ENCODE data around the gene CD38. TPM values are rescaled to one million over a fixed set of nuclear protein-coding genes. Genes with fewer than 3 reads are reported as not detected.

CD38 gene
- total RNA-seq, 1 donor from 2014 or later: 0.08 TPM

- peaks cover 47% of the 10 kb centered on the region for H3K27me3 Mint-ChIP-seq (ENCODE audit: unreplicated experiment)
- no peaks in the 10 kb centered on the region for H3K4me1 Mint-ChIP-seq (ENCODE audit: unreplicated experiment)
- no peak for TF ChIP-seq CTCF (IDR thresholded peaks at IDR 0.05)
- no peak overlapping the region for H3K4me3 Mint-ChIP-seq (ENCODE audit: unreplicated experiment)
- no peak overlapping the region for H3K27ac Mint-ChIP-seq (ENCODE audit: unreplicated experiment)
- H3K9me3 Mint-ChIP-seq (ENCODE audit: unreplicated experiment): no peaks in the 10 kb centered on the region
- H3K36me3 Mint-ChIP-seq (ENCODE audit: unreplicated experiment): no peaks in the 10 kb centered on the region
- no peak for DNase-seq (ENCODE audit: extremely low spot score, unreplicated experiment)
Measured at GRCh38 chr4:15809058-15809457, 30.9 kb downstream of the CD38 start.

- Mint-ChIP-seq H3K36me3 (ENCODE audit: unreplicated experiment) (no peaks in the 10 kb centered on the region), H3K4me3 (ENCODE audit: unreplicated experiment) (no peak overlapping the region), H3K27me3 (ENCODE audit: unreplicated experiment) (peaks cover 48% of the 10 kb centered on the region), H3K4me1 (ENCODE audit: unreplicated experiment) (no peaks in the 10 kb centered on the region), H3K27ac (ENCODE audit: unreplicated experiment) (no peak overlapping the region), H3K9me3 (ENCODE audit: unreplicated experiment) (no peaks in the 10 kb centered on the region)
- no peak for TF ChIP-seq CTCF (IDR thresholded peaks at IDR 0.05)
- no peak for DNase-seq (ENCODE audit: extremely low spot score, unreplicated experiment)
Measured at GRCh38 chr4:15809466-15809865, 31.3 kb downstream of the CD38 start.

DNA sequence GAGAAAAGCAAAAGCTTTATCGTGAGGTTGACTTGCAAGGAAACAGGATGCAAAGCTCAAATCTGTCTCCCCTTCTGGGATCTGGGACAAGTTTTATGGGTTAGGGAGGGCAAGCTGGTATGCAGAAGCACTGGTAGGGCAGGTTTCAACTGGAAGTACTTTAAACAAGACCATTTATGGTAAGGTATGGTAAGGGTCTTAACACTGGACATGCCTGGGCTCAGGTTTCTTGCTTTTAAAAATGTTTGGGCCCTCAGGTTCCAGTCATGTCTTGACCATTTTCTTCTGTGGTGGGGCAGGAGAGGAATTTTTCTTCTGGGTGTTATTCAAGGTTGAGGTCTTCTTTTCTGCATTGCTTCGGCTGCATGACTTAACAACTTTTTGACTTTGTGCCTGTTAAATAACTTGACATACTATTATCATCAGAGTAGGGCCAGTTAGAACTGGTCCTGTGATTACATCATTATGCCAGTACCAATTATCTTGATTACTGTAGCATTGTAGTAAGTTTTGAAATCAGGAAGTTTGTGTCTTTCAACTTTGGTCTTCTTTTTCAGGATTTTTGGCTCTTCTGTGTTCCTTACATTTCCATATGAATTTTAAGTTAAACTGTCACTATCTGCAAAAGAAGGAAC lies 33.7 kb downstream of the CD38 start:
- no peaks in the 10 kb centered on the region for H3K36me3 Mint-ChIP-seq (ENCODE audit: unreplicated experiment)
- no peaks in the 10 kb centered on the region for H3K9me3 Mint-ChIP-seq (ENCODE audit: unreplicated experiment)
- H3K27me3 Mint-ChIP-seq (ENCODE audit: unreplicated experiment): peaks cover 51% of the 10 kb centered on the region
- no peaks in the 10 kb centered on the region for H3K4me1 Mint-ChIP-seq (ENCODE audit: unreplicated experiment)
- DNase-seq (ENCODE audit: extremely low spot score, unreplicated experiment): no peak
- TF ChIP-seq CTCF (IDR thresholded peaks at IDR 0.05): no peak
- H3K27ac Mint-ChIP-seq (ENCODE audit: unreplicated experiment): no peak overlapping the region
- no peak overlapping the region for H3K4me3 Mint-ChIP-seq (ENCODE audit: unreplicated experiment)

DNA sequence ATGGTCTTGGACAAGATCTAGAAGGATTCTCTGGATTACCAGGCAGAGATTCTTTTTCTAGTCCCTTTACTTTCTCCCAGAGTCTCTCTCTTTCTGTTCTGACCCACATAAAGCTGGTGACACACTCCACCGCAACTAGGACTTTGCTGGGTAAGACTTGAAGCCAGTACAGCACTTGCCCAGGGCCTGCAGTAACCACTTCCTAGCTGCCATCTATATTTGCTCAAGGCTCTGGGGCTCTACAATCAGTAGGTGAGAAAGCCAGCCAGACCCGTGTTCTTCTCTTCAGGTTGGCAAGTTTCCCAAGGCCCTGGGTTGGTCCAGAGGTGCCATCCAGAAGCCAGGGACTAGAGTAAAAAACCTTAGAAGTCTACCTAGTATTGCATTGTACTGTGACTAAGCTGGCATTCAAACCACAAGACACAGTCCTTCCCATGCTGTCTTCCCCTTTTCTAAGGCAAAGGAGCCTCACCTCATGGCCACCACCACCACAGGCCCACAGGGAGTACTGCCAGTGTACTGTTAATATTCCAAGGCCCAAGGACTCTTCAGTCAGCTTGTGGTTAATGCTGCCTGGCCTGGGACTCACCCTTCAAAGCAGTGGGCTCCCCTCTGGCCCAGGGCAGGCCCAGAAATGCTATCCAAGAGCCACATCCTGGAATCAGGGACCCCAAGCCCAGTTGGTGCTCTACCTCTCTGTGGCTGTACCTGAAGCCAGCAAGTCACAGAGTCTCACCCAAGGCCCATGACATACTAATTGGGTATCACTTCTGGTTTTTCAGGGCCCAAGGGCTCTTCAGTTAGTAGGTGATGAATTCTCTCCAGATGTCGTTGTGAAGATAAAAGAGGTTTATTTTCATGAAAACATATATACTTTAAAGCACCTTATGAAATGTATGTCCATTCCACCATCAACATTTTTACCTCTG lies 54.7 kb downstream of the CD38 start:
- H3K4me3 Mint-ChIP-seq (ENCODE audit: unreplicated experiment): no peak overlapping the region
- H3K27me3 Mint-ChIP-seq (ENCODE audit: unreplicated experiment): peaks cover 45% of the 10 kb centered on the region
- DNase-seq (ENCODE audit: extremely low spot score, unreplicated experiment): no peak
- no peaks in the 10 kb centered on the region for H3K4me1 Mint-ChIP-seq (ENCODE audit: unreplicated experiment)
- H3K9me3 Mint-ChIP-seq (ENCODE audit: unreplicated experiment): peaks cover 10% of the 10 kb centered on the region
- no peak for TF ChIP-seq CTCF (IDR thresholded peaks at IDR 0.05)
- H3K27ac Mint-ChIP-seq (ENCODE audit: unreplicated experiment): no peak overlapping the region
- H3K36me3 Mint-ChIP-seq (ENCODE audit: unreplicated experiment): no peaks in the 10 kb centered on the region

DNA sequence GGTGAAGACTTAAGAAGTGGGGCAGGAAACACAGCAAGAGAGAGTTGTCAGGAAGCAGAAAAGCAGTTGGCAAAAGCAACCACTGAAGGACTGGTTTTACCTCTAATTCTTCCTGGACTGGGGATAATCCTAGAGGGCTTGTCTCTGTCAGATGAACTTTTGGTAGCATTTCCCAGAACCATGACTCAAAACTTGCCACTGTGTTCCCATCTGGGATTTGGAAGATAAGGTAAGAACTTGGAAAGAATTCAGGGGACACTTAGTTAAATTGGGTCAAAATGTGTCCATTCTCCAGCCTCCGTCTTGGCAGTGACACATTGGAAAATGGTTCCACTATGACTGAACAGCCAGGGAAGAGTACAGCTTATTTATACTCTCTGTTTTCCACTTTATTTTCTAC lies 55.7 kb downstream of the CD38 start:
- DNase-seq (ENCODE audit: extremely low spot score, unreplicated experiment): no peak
- peaks cover 10% of the 10 kb centered on the region for H3K9me3 Mint-ChIP-seq (ENCODE audit: unreplicated experiment)
- peaks cover 45% of the 10 kb centered on the region for H3K27me3 Mint-ChIP-seq (ENCODE audit: unreplicated experiment)
- TF ChIP-seq CTCF (IDR thresholded peaks at IDR 0.05): no peak
- H3K4me1 Mint-ChIP-seq (ENCODE audit: unreplicated experiment): no peaks in the 10 kb centered on the region
- no peak overlapping the region for H3K27ac Mint-ChIP-seq (ENCODE audit: unreplicated experiment)
- no peak overlapping the region for H3K4me3 Mint-ChIP-seq (ENCODE audit: unreplicated experiment)
- no peaks in the 10 kb centered on the region for H3K36me3 Mint-ChIP-seq (ENCODE audit: unreplicated experiment)
